Activated CD8-positive, alpha-beta memory T cell treated with anti-CD3 and anti-CD28 coated beads for 4 hours (primary cell): Measurements from ENCODE around the gene EXPH5.
A peak's percentile ranks its signal among the peaks of the same experiment; 100 is the strongest.

Experiments used
- DNase-seq, 2 donors: peaks; one replicate each; pipeline ENCODE4 v3.0.0-alpha.2; 2020; ENCODE audit warnings: low read depth in 2 of 2

EXPH5 gene

GRCh38 chr11:108518581-108518980, 75.0 kb downstream of the EXPH5 start:
- DNase-seq, result no peak

- DNase-seq, result no peak
Observed at GRCh38 chr11:108516125-108516524, 77.4 kb downstream of the EXPH5 start.

GRCh38 chr11:108512708-108513107, 80.9 kb downstream of the EXPH5 start:
- no peak for DNase-seq

- DNase-seq, result no peak
Observed at GRCh38 chr11:108511851-108512474, 81.6 kb downstream of the EXPH5 start.

- no peak for DNase-seq
Observed at GRCh38 chr11:108508653-108509593, 84.6 kb downstream of the EXPH5 start.

- DNase-seq, result no peak
Observed at GRCh38 chr11:108501396-108501795, 92.2 kb downstream of the EXPH5 start.

GRCh38 chr11:108500721-108501120, 92.8 kb downstream of the EXPH5 start:
- DNase-seq, result no peak

- DNase-seq, result no peak
Observed at GRCh38 chr11:108500169-108500568, 93.4 kb downstream of the EXPH5 start.

GRCh38 chr11:108498816-108499408, 94.7 kb downstream of the EXPH5 start:
- DNase-seq, result no peak

- no peak for DNase-seq
Observed at GRCh38 chr11:108498046-108498815, 95.3 kb downstream of the EXPH5 start, which contains the start of gene POGLUT3. Gene POGLUT3 (minus strand): TSS chr11:108498384. CDS start chr11:108498366, 18 bp downstream.

- DNase-seq, result peak; percentile 14 to 47
Observed at GRCh38 chr11:108497317-108498045, 96.1 kb downstream of the EXPH5 start.

- no peak for DNase-seq
Observed at GRCh38 chr11:108496643-108497256, 96.8 kb downstream of the EXPH5 start.

GRCh38 chr11:108495326-108495725, 98.2 kb downstream of the EXPH5 start:
- DNase-seq, result no peak

- DNase-seq, result no peak
Observed at GRCh38 chr11:108494182-108494581, 99.4 kb downstream of the EXPH5 start.

- no peak for DNase-seq
Observed at GRCh38 chr11:108491936-108492335, 101.6 kb downstream of the EXPH5 start.

GRCh38 chr11:108486828-108487227, 106.7 kb downstream of the EXPH5 start:
- DNase-seq, result no peak

GRCh38 chr11:108486331-108486730, 107.2 kb downstream of the EXPH5 start:
- no peak for DNase-seq

- DNase-seq, result no peak
Observed at GRCh38 chr11:108483163-108483562, 110.4 kb downstream of the EXPH5 start.

GRCh38 chr11:108474664-108475463, 118.7 kb downstream of the EXPH5 start:
- no peak for DNase-seq

- no peak for DNase-seq
Observed at GRCh38 chr11:108472681-108473080, 120.9 kb downstream of the EXPH5 start.
